GM18861 (cell line): Measurements from ENCODE around the gene METTL27.
"Not testable (repeated sequence)": the region's sequence is repeated elsewhere in the genome, so short reads cannot be mapped to it uniquely, and the experiment has no call there.

Experiments
- ATAC-seq: cut with Tn5 transposase; IDR thresholded peaks from one replicate; pipeline ENCODE4 v1.9.1; 2021; ENCODE audit not compliant: unreplicated experiment

The METTL27 gene, protein sequence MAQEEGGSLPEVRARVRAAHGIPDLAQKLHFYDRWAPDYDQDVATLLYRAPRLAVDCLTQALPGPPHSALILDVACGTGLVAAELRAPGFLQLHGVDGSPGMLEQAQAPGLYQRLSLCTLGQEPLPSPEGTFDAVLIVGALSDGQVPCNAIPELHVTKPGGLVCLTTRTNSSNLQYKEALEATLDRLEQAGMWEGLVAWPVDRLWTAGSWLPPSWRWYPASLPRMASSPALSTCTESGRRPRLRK

GRCh38 chr7:73842067-73842976 lies at the start of gene METTL27:
Gene METTL27, minus strand, starts transcription at chr7:73842516. Its CDS starts 376 bp downstream, at chr7:73842140.
- ATAC-seq = peak; percentile 87

- no peak for ATAC-seq
Observed at GRCh38 chr7:73891178-73891885, 49.0 kb upstream of the METTL27 start.

GRCh38 chr7:73890555-73891147 lies 48.3 kb upstream of the METTL27 start:
- no peak for ATAC-seq

DNA sequence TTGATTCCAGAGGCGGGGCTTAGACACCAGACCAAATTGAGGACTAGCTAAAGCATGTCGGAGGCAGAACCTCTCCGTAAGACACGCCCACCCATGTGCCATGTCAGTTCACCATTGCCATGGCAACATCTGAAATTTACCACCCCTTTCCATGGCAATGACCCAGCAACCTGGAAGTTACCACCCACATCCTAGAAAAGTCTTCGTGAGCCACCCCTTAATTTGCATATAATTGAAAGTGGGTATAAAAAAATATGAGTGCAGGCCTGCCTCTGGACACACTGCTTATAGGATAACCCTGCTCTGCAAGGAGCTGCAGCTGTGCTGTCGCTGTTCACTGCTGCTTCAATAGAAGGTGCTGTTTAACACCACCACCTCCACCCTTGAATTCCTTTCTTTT lies 46.6 kb upstream of the METTL27 start:
- no peak for ATAC-seq

DNA sequence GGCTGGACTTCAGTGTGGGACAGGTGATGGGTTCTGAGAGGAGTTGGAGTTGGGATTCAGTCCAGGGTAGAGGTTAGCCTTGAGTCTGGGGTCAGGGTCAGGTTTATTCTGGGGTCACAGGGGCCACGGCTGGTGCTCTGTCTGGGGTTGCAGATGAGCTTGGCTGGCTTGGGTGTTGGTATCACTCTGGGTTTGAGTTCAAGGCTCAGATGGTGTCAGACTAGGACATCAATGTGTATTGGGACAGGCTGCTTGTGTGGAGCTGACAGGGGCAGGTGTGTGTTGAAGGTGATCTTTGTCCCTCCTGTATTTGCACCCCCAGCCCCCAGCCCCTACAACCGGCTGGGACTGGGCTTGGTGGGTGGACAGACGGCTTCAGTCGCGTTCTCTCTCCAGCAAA lies 45.4 kb upstream of the METTL27 start:
- ATAC-seq = no peak

- no peak for ATAC-seq
Observed at GRCh38 chr7:73885975-73886798, 43.9 kb upstream of the METTL27 start.

DNA sequence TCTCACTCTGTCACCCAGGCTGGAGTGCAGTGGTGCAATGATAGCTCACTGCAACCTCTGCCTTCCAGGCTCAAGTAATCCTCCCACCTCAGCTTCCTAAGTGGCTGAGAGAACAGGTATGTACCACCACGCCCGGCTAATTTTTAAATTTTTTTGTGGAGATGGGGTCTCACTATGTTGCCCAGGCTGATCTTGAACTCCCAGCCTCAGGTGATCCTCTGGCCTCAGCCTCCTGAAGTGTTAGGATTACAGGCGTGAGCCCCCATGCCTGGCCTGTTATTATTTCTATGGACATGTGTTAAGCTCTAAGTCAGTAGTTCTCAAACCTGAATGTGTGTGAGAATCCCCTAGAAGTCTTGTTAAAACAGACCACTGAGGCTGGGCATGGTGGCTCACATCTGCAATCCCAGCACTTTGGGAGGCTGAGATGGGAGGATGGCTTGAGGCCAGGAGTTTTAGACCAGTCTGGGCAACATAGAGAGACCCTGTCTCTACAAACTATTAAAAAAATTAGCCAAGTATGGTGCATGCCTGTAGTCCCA lies 43.2 kb upstream of the METTL27 start:
- ATAC-seq = no peak

DNA sequence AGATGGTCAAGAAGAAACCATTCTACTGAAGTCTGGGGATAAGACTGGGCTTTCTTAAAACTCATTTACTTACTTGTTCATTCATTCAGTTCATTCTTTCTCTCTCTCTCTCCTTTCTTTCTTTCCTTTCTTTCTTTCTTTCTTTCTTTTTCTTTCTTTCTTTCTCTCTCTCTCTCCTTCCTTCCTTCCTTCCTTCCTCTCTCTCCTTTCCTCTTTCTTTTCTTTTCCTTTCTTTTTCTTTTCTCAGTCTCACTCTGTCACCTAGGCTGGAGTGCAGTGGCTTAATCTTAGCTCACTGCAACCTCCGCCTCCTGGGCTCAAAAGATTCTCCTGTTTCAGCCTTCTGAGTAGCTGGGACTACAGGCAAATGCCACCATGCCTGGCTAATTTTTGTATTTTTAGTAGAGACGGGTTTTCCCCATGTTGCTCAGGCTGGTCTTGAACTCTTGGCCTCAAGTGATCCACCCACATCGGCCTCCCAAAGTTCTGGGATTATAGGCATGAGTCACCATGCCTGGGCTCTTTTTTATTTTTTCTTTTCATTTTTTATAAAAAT lies 42.6 kb upstream of the METTL27 start:
- ATAC-seq = not testable (repeated sequence)

DNA sequence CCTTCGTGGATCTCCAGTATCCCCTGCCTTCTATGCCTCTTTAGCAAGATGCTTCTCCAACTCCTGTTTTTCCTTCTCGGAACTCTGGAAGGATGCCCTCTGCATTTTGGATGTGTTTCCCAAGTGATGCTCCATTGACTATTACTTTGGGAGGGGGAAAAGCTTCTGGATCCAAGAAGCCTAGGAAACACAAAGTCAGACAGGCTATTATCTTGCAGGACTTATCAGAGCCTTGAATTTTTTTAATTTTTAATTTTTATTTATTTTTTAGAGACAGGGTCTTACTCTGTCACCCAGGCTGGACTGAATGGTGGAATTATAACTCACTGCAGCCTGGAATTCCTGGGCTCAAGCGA lies 39.7 kb upstream of the METTL27 start:
- no peak for ATAC-seq

DNA sequence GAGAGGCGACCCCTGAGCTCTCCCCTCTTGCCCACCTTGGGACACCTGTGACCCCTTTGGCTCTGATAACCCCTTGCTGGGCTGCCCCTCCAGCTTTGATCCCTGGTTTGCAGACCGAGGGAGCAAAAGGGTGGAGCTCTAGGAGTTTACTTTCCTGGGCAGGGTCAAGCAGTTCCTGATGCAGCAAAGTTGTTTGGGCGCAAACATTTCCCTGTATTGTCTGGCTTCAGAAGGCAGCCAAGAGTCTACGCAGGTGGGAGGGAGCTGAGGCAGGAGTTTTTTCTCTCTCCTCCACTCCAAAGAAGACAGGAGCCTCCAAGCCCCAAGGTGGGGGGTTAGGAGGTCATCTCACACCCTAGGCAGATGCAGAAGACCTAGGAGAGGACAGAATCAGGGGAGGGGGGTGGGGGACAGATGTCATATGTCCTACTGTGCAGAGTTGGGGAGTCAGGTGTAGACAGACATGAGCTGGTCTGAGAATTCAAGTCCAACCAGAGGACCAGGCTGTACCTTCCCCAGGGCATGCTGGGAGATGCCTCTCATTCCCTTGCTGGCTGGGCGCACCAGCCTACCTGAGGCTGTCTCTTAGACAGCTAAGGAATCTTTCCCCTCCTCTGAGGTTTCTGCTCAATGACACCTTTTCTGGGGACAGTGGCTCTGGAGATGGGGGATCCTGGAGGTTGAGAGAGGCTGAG lies 39.2 kb upstream of the METTL27 start:
- no peak for ATAC-seq

DNA sequence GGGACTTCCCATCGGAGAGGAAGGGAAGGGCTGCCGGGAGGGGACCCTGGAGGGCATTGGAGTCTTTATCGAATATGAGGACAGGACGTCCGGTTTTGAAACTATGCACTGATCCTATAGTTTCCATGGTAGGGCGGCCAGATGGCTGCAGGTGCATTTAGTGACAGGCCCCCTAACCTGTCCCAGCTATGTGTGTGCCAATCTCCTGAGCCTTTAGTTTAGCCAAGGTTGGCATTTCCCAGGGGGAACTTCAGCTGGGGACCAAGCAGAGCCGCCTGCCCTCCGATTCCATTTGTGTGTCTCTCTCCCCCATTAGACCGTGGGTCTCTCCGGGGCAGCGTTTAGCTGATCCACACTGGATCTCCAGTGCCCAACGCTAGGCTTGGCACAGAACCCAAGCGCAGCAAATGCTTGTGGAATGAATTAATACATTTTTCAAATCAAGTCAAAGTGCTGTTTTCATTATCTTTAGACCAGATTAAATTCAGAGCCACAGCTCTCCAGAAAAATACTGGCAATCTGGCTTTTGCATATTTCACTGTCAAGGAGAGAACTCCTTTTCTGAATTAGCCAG lies 38.5 kb upstream of the METTL27 start:
- ATAC-seq = no peak

DNA sequence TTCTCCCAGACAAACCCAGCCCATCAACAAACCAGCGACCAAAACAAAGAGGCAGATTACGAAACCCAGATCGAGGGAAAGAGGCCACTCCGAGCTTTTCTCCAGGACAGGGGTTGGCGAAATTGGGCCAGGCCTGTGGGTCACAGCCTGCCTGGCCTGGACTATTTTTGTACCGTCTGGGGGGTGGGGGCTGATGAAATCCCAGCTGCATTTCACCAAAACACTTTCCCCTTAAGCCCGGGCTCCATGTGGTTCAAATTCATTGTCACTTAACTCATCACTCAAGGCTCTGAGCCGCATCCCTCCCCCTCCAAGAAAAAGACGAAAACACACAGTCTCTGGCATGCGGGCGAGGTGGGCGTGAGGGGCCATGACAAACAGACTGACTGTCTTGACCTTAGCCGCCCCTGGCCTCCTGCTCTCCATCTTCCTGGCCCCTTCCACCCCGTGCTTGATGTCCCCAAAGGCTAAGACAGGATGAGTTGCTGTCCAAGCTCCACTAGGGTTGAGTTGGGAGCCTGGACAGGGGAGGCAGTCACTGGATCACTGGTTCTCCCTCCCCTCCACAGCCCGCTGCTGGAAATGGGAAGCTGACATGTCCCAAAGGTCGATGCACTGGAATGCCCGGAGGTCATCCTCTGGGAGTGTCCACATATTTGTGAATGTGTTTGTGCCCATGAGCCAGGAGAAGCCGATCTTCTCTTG lies 37.8 kb upstream of the METTL27 start:
- ATAC-seq = no peak

GRCh38 chr7:73876973-73877372 lies 34.7 kb upstream of the METTL27 start:
- ATAC-seq = no peak

DNA sequence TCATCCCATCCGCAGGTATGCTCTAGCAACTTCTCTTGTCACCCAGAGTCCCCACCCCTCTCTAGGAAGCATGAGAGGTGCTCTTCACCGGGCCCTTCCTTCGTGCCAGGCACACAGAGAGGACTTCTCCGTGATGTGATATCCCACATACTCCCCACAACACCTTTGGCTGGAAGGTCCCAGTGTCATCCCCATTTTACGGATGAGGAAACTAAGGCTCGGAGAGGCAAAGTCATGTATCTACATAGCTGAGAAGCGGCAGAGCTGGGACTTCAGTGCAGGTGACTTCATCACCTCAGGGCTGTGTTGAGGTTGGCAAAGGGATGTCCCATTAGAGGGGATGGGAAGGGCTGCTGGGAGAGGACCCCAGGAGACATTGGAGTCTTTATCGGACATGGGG lies 34.0 kb upstream of the METTL27 start:
- no peak for ATAC-seq

DNA sequence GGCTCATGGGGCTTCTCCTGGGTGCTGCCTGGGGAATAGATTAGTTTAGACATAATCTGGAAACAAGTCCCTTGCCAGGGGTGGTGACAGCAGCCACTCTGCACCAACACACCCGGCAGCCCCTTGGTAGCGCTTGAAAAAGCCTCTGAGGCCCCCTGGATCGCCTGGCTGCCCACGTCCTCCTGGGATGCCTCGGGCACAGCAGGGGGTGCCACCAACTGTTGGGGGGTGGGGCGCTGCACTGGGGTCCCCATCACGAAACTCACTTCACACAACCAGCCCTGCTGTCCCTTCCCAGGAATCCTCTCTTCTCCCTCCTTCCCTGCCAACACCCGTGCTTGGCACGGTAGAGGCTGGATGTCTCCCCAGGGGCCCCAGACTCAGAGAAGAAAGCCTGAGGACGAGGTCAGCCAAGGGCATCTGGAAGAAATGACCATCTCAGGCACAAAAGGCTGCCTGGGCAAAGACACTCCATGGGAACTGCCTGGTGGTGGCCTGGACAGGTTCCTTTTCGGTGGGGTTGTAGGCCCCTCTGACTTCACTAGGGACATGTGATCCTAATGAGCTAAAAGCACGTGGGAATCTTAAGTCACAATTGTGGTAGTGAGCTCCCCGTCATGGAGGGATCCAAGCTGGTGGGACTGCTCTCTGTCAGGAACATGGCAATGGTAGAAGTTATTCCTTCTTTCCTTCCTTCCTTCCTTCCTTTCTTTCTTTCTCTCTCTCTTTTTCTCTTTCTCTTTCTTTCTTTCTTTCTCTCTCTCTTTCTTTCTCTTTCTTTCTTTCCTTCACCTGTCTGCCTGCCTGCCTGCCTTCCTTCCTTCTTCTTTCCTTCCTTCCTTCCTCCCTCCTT lies 30.0 kb upstream of the METTL27 start:
- ATAC-seq = no peak

- no peak for ATAC-seq
Observed at GRCh38 chr7:73871163-73872011, 29.1 kb upstream of the METTL27 start.
